H1 (cell line): ENCODE data around the gene TARS3. TPM values are rescaled to one million over a fixed set of nuclear protein-coding genes. Genes with fewer than 3 reads are reported as not detected.

Source experiments
- CTCF ChIA-PET: fragments of 300-600 bp; sonication (Branson Sonifier 250); formaldehyde crosslinking; loops from one replicate; lab custom pipeline; 2021; ENCODE audit not compliant: partially characterized antibody; lab: Charles Lee
- POLR2A ChIA-PET: fragments of 300-600 bp; sonication (Branson Sonifier 250); formaldehyde crosslinking; loops from one replicate; lab custom pipeline; 2021; ENCODE audit warnings: inconsistent platforms; ENCODE audit not compliant: partially characterized antibody; lab: Charles Lee
- DNase-seq, 2 experiments: peaks; one replicate each; pipeline versions ENCODE4 v3.0.0 to v3.0.0-alpha.2; 2010 to 2022; ENCODE audit warnings: low spot score in 2 of 2, low read depth in 1 of 2, mixed read lengths in 1 of 2
- FAIRE-seq: peaks from 2 replicates; lab custom pipeline; 2011; peaks lifted over from hg19 to GRCh38; lab: Jason Lieb, UNC
- H2AFZ ChIP-seq: 2 replicates; pipeline ENCODE4 v1.8.1; 2012; ENCODE audit warnings: low read length, inconsistent platforms
- H2AK5ac ChIP-seq: 2 replicates; pipeline ENCODE4 v1.6.1; 2013; ENCODE audit warnings: low read depth, low read length
- H2BK120ac ChIP-seq: replicated peaks from 2 replicates; pipeline ENCODE3; 2013; ENCODE audit warnings: low read depth, low read length, inconsistent platforms
- H2BK12ac ChIP-seq: 2 replicates; pipeline ENCODE4 v1.6.1; 2013; ENCODE audit warnings: low read depth, low read length
- H2BK15ac ChIP-seq: 2 replicates; pipeline ENCODE4 v1.6.1; 2013; ENCODE audit warnings: low read length
- H2BK20ac ChIP-seq: 2 replicates; pipeline ENCODE4 v1.6.1; 2013; ENCODE audit warnings: low read length
- H2BK5ac ChIP-seq: 2 replicates; pipeline ENCODE4 v1.6.1; 2013; ENCODE audit warnings: low read depth, low read length
- H3K14ac ChIP-seq: 2 replicates; pipeline ENCODE4 v1.6.1; 2013; ENCODE audit warnings: inconsistent platforms; ENCODE audit not compliant: insufficient read length
- H3K18ac ChIP-seq: 2 replicates; pipeline ENCODE4 v1.6.1; 2013; ENCODE audit warnings: low read length; ENCODE audit errors: extremely low read depth
- H3K23ac ChIP-seq: 2 replicates; pipeline ENCODE4 v1.6.1; 2013; ENCODE audit warnings: inconsistent platforms; ENCODE audit not compliant: insufficient read length
- H3K23me2 ChIP-seq: 2 replicates; pipeline ENCODE4 v1.6.1; 2013; ENCODE audit warnings: low read depth, low read length
- H3K27ac ChIP-seq: 2 replicates; pipeline ENCODE4 v1.6.1; 2011; ENCODE audit warnings: low read depth, low read length, inconsistent platforms
- H3K27me3 ChIP-seq, 4 experiments: replicated peaks in 1 of 4; 1 replicate in 1 of 4; 2 replicates in 3 of 4; pipeline versions ENCODE4 v1.6.1 to v1.8.1; 2011 to 2013; ENCODE audit warnings: low read length in 3 of 4, mild to moderate bottlenecking in 3 of 4, inconsistent platforms in 2 of 4, mixed read lengths in 2 of 4, moderate library complexity in 1 of 4; ENCODE audit not compliant: control insufficient read depth in 3 of 4, insufficient read depth in 3 of 4; ENCODE audit errors: extremely low read depth in 1 of 4
- H3K36me3 ChIP-seq, 4 experiments: 2 replicates each; pipeline versions ENCODE4 v1.6.1 to v1.8.1; 2011 to 2013; ENCODE audit warnings: mild to moderate bottlenecking in 4 of 4, low read length in 3 of 4, moderate library complexity in 2 of 4, control low read depth in 1 of 4, inconsistent platforms in 1 of 4; ENCODE audit not compliant: insufficient read depth in 4 of 4, control insufficient read depth in 2 of 4
- H3K4ac ChIP-seq: replicated peaks from 2 replicates; pipeline ENCODE3; 2013; ENCODE audit warnings: low read length, low read depth, mixed read lengths, inconsistent platforms; ENCODE audit not compliant: insufficient read length
- H3K4me1 ChIP-seq, 4 experiments: replicated peaks in 1 of 4; 1 replicate in 1 of 4; 2 replicates in 3 of 4; pipeline versions ENCODE4 v1.6.1 to v1.8.1; 2011 to 2013; ENCODE audit warnings: low read length in 3 of 4, inconsistent platforms in 2 of 4, mixed read lengths in 1 of 4; ENCODE audit not compliant: insufficient read depth in 4 of 4, control insufficient read depth in 3 of 4
- H3K4me2 ChIP-seq, 2 experiments: 2 replicates each; pipeline versions ENCODE4 v1.6.1 to v1.8.1; 2011 to 2013; ENCODE audit warnings: low read depth in 2 of 2, low read length in 2 of 2, control low read depth in 1 of 2, inconsistent platforms in 1 of 2, mild to moderate bottlenecking in 1 of 2; ENCODE audit not compliant: insufficient read depth in 1 of 2
- H3K4me3 ChIP-seq, 4 experiments: fragments of 200-600, 300-600 bp in 1 of 4; sonication (generic), shearing (Covaris generic), sonication (Bioruptor Twin) in 1 of 4; 2 replicates each; pipeline versions ENCODE4 v1.5.1 to v1.8.1; 2011 to 2016; ENCODE audit warnings: low read length in 4 of 4, low read depth in 3 of 4, control low read depth in 2 of 4, inconsistent platforms in 2 of 4, mild to moderate bottlenecking in 2 of 4, mixed read lengths in 1 of 4, moderate library complexity in 1 of 4; ENCODE audit not compliant: insufficient read depth in 2 of 4; ENCODE audit errors: extremely low read depth in 1 of 4
- H3K56ac ChIP-seq: replicated peaks from 2 replicates; pipeline ENCODE3; 2013; ENCODE audit warnings: low read depth, mild to moderate bottlenecking, mixed read lengths, low read length, inconsistent platforms; ENCODE audit not compliant: insufficient read length
- H3K79me1 ChIP-seq: 2 replicates; pipeline ENCODE4 v1.6.1; 2013; ENCODE audit warnings: low read depth, low read length, control low read depth
- H3K79me2 ChIP-seq, 2 experiments: 2 replicates each; pipeline versions ENCODE4 v1.6.1 to v1.8.1; 2012 to 2013; ENCODE audit warnings: low read length in 2 of 2, mild to moderate bottlenecking in 2 of 2, inconsistent platforms in 1 of 2; ENCODE audit not compliant: insufficient read depth in 2 of 2, control insufficient read depth in 1 of 2
- H3K9ac ChIP-seq, 4 experiments: replicated peaks in 1 of 4; 1 replicate in 1 of 4; 2 replicates in 3 of 4; pipeline versions ENCODE4 v1.6.1 to v1.8.1; 2011 to 2013; ENCODE audit warnings: low read depth in 3 of 4, low read length in 3 of 4, control low read depth in 2 of 4, mild to moderate bottlenecking in 2 of 4, moderate library complexity in 2 of 4, inconsistent platforms in 1 of 4; ENCODE audit errors: extremely low read depth in 1 of 4
- H3K9me3 ChIP-seq, 2 experiments: 2 replicates each; pipeline versions ENCODE4 v1.6.1 to v1.8.1; 2012 to 2013; ENCODE audit warnings: mild to moderate bottlenecking in 2 of 2, moderate library complexity in 2 of 2, control low read depth in 1 of 2, inconsistent platforms in 1 of 2, low read depth in 1 of 2, low read length in 1 of 2, mixed read lengths in 1 of 2; ENCODE audit not compliant: insufficient read depth in 2 of 2
- H4K20me1 ChIP-seq, 2 experiments: replicated peaks in 1 of 2; 2 replicates each; pipeline versions ENCODE3 to v1.8.1; 2011 to 2013; ENCODE audit warnings: inconsistent platforms in 2 of 2, low read length in 2 of 2, mild to moderate bottlenecking in 1 of 2; ENCODE audit not compliant: insufficient read depth in 2 of 2, control insufficient read depth in 1 of 2
- H4K5ac ChIP-seq: 2 replicates; pipeline ENCODE4 v1.6.1; 2013; ENCODE audit warnings: low read length, low read depth, mixed read lengths, inconsistent platforms; ENCODE audit not compliant: insufficient read length
- H4K8ac ChIP-seq: 2 replicates; pipeline ENCODE4 v1.8.0; 2013; ENCODE audit warnings: mild to moderate bottlenecking, moderate library complexity, low read length, inconsistent platforms; ENCODE audit not compliant: insufficient read depth; ENCODE audit errors: extremely low read depth
- H4K91ac ChIP-seq: replicated peaks from 2 replicates; pipeline ENCODE3; 2013; ENCODE audit warnings: low read length, mixed read lengths, inconsistent platforms; ENCODE audit not compliant: insufficient read length
- ATF2 ChIP-seq: IDR thresholded peaks from 2 replicates; pipeline ENCODE4 v1.6.1; 2012; ENCODE audit warnings: low read length, inconsistent platforms
- CBX8 ChIP-seq: fragments of 300-800, 300-1000 bp; sonication (generic); IDR thresholded peaks from 2 replicates; pipeline ENCODE4 v1.7.1; 2016; ENCODE audit warnings: low read depth, low read length, borderline replicate concordance
- CHD1 ChIP-seq: IDR thresholded peaks from 2 replicates; pipeline ENCODE4 v1.6.1; 2012; ENCODE audit warnings: low read depth, low read length, improper control_type of control experiment
- EGR1 ChIP-seq: IDR thresholded peaks from 2 replicates; pipeline ENCODE4 v1.6.1; 2011; ENCODE audit warnings: low read depth, low read length, borderline replicate concordance
- EP300 ChIP-seq, 2 experiments: IDR thresholded peaks; 1 replicate in 1 of 2; 2 replicates in 1 of 2; pipeline ENCODE4 v1.6.1; 2011 to 2012; ENCODE audit warnings: low read depth in 2 of 2, low read length in 2 of 2, mild to moderate bottlenecking in 2 of 2, borderline replicate concordance in 1 of 2, inconsistent platforms in 1 of 2, moderate library complexity in 1 of 2
- KDM5A ChIP-seq: fragments of 200-600 bp; IDR thresholded peaks from 2 replicates; pipeline ENCODE4 v1.7.1; 2012; ENCODE audit warnings: mild to moderate bottlenecking, low read length, inconsistent platforms, mixed read lengths
- SP2 ChIP-seq: IDR thresholded peaks from 2 replicates; pipeline ENCODE4 v1.6.1; 2012; ENCODE audit warnings: mild to moderate bottlenecking, low read length, inconsistent platforms
- TCF12 ChIP-seq: IDR thresholded peaks from 2 replicates; pipeline ENCODE4 v1.6.1; 2011; ENCODE audit warnings: low read depth, mild to moderate bottlenecking, low read length
- ZNF274 ChIP-seq: IDR thresholded peaks from 2 replicates; pipeline ENCODE4 v1.7.0; 2012; ENCODE audit warnings: low read length, borderline replicate concordance; ENCODE audit errors: extremely low read depth
- WGBS, 2 experiments: shearing (Covaris generic) in 1 of 2; methylation state at CpG; one replicate each; pipeline versions ENCODE4 v1.1.6 to v1.1.7; 2013 to 2015; ENCODE audit warnings: low lambda C conversion rate in 2 of 2, mixed read lengths in 2 of 2, inconsistent platforms in 1 of 2, low coverage in 1 of 2, missing lambda C conversion rate in 1 of 2; ENCODE audit not compliant: insufficient replicate concordance in 2 of 2, insufficient coverage in 1 of 2, insufficient read length in 1 of 2; ENCODE audit errors: extremely low coverage in 1 of 2, missing lambda C conversion rate in 1 of 2; 5-methylcytosine and 5-hydroxymethylcytosine counted together
- polyA plus RNA-seq, 7 experiments: library from polyadenylated mRNA; depleted of rRNA in 3 of 7; stranded (reverse) in 5 of 7; unstranded in 2 of 7; fragments of >200 nt in 5 of 7; fragments of 200-250 nt in 2 of 7; gene quantifications; 1 replicate in 5 of 7; 2 replicates in 1 of 7; 4 replicates in 1 of 7; pipeline versions ENCODE4 v1.2.1 to v1.2.3, GENCODE V29; 2011 to 2013; ENCODE audit warnings: missing spikeins in 2 of 7, mixed read lengths in 2 of 7
- total RNA-seq: library from RNA; stranded (reverse); fragmentation: NEBNext Ultra II Directional; extraction: Animal tissue kit (Norgen Biotek cat#: 25700); gene quantifications from 2 replicates; pipeline ENCODE4 v1.2.1, GENCODE V29; 2021

Gene TARS3
- total and polyA plus RNA-seq, 2 of the 8 experiments (the other 6 are each of a cell fraction or from before 2014, with no cell fraction given): 2.1 to 13.9 TPM

- H3K79me2 ChIP-seq: peaks cover 0 to 25% of the 10 kb centered on the region in 2 experiments; a peak in 2 of 4 replicates
- H3K4me2 ChIP-seq: no peak overlapping the region
- no peak overlapping the region for H2AFZ ChIP-seq
- no peak overlapping the region for H2BK12ac ChIP-seq
- DNase-seq: no peak
- no peaks in the 10 kb centered on the region for H3K79me1 ChIP-seq
- no peak overlapping the region for H3K4ac ChIP-seq
- H3K14ac ChIP-seq: no peak overlapping the region
- peaks cover 7% of the 10 kb centered on the region in 2 experiments; a peak in 2 of 4 replicates for H3K9me3 ChIP-seq
- H4K20me1 ChIP-seq: no peaks in the 10 kb centered on the region
- no peak overlapping the region for H2BK20ac ChIP-seq
- H4K91ac ChIP-seq: no peak overlapping the region
- no peak overlapping the region for H3K56ac ChIP-seq
- no peak overlapping the region for H3K9ac ChIP-seq
- H3K4me1 ChIP-seq: peaks cover 0 to 3% (median 0%) of the 10 kb centered on the region in 4 experiments; a peak in 2 of 7 replicates
- no peak overlapping the region for H3K23ac ChIP-seq
- no peak overlapping the region for H3K4me3 ChIP-seq
- no peak overlapping the region for H3K18ac ChIP-seq
- POLR2A ChIA-PET: no interaction called here
- peaks cover 0 to 7% (median 3%) of the 10 kb centered on the region in 4 experiments; a peak in 2 of 8 replicates for H3K36me3 ChIP-seq
- FAIRE-seq: no peak
- WGBS, 2 experiments: 87% methylated on average over 8 of the region's 8 CpGs; no CpG with 5 or more reads in 1 of the 2 experiments
- no peaks in the 10 kb centered on the region; a peak in 1 of 7 replicates for H3K27me3 ChIP-seq
- no peak overlapping the region for H2AK5ac ChIP-seq
- no peak overlapping the region for H2BK5ac ChIP-seq
- TF ChIP-seq ZNF274 (no peak), ATF2 (no peak), CHD1 (no peak), CBX8 (no peak), TCF12 (no peak), KDM5A (no peak), EGR1 (no peak), EP300 (IDR thresholded peaks at IDR 0.05; ENCODE audit: borderline replicate concordance in 1 of 2, low read depth in 2 of 2, low read length in 2 of 2) (no peak), SP2 (no peak)
- no peak overlapping the region for H4K8ac ChIP-seq
- H2BK15ac ChIP-seq: no peak overlapping the region
- H2BK120ac ChIP-seq: no peak overlapping the region
- H3K23me2 ChIP-seq: peaks cover 2% of the 10 kb centered on the region; the same call in 1 of the 2 replicates
- H3K27ac ChIP-seq: no peak overlapping the region
- no peak overlapping the region for H4K5ac ChIP-seq
- CTCF ChIA-PET: interaction anchor here (0.8 to 3.9 kb wide), 18 partner anchors 13 to 398 kb away, joined by 3 to 27 read pairs (median 4); partner anchors contain the start of gene SNRPA1
Observed at GRCh38 chr15:101654171-101654570, 70.1 kb downstream of the TARS3 start.
